ENCODE results near the gene REXO4. TPM values are rescaled to one million over a fixed set of nuclear protein-coding genes. Genes with fewer than 3 reads are reported as not detected.

Gene REXO4
- total and polyA plus RNA-seq, 2 donors (not counting 3 experiments of a cell fraction or from before 2014, with no cell fraction given), result 19.5 to 29.5 TPM

GRCh38 chr9:133457233-133457632 is 39.4 kb upstream of the REXO4 start:
- Histone ChIP-seq H3K27ac (ENCODE audit: insufficient read depth, low read depth, low read length) (no peak overlapping the region), H3K9me1 (replicated peaks; ENCODE audit: control insufficient read depth, extremely low read depth, insufficient read depth, low read length) (no peaks in the 10 kb centered on the region), H3K27me3 (ENCODE audit: control insufficient read depth in 2 of 2, insufficient read depth in 2 of 2, low read length in 2 of 2) (no peaks in the 10 kb centered on the region), H3K9ac (replicated peaks; ENCODE audit: extremely low read depth, insufficient read depth, low read length) (no peak overlapping the region), H3K36me3 (ENCODE audit: control insufficient read depth in 2 of 2, extremely low read depth in 1 of 2, insufficient read depth in 2 of 2, low read length in 2 of 2) (no peaks in the 10 kb centered on the region), H3K4me3 (replicated peaks in 1 of 3; ENCODE audit: insufficient read depth in 1 of 3, low read depth in 1 of 3, low read length in 3 of 3) (no peak overlapping the region), H2AFZ (ENCODE audit: low read depth, low read length) (no peak overlapping the region), H3K4me1 (ENCODE audit: control insufficient read depth, extremely low read depth, insufficient read depth, low read length) (peaks cover 9% of the 10 kb centered on the region), H3K9me3 (replicated peaks; ENCODE audit: control insufficient read depth, insufficient read depth, low read length) (no peaks in the 10 kb centered on the region), H3K4me2 (ENCODE audit: insufficient read depth, low read length) (no peak overlapping the region), H3K79me2 (ENCODE audit: control insufficient read depth, insufficient read depth, low read length) (no peaks in the 10 kb centered on the region), H4K20me1 (replicated peaks; ENCODE audit: control insufficient read depth, extremely low read depth, insufficient read depth, low read length) (no peaks in the 10 kb centered on the region)
- intact Hi-C loops (cut with micrococcal nuclease), result no loop called here
- DNase-seq (ENCODE audit: low read depth, low spot score), result no peak
- ChIA-PET CTCF (interaction anchor here (1.6 kb wide), 1 partner anchor 12 kb away, joined by 3 read pairs; no protein-coding TSS in a partner anchor), POLR2A (no interaction called here)
- FAIRE-seq, result no peak
- no peak for TF ChIP-seq CTCF (IDR thresholded peaks at IDR 0.05; ENCODE audit: extremely low read depth in 1 of 2, insufficient read depth in 1 of 2, low read depth in 1 of 2, low read length in 2 of 2)
- TF ChIP-seq POLR2A (IDR thresholded peaks at IDR 0.05; ENCODE audit: low read depth, low read length), result no peak
- no peak for TF ChIP-seq JUN (IDR thresholded peaks at IDR 0.05; ENCODE audit: borderline replicate concordance, insufficient read depth, insufficient read length, low read depth)
- no peak for TF ChIP-seq EZH2 (IDR thresholded peaks at IDR 0.05; ENCODE audit: borderline replicate concordance, low read depth, low read length, severe bottlenecking)
- TF ChIP-seq MAX (IDR thresholded peaks at IDR 0.05; ENCODE audit: insufficient read depth, insufficient read length), result no peak
- TF ChIP-seq POLR2AphosphoS5 (IDR thresholded peaks at IDR 0.05; ENCODE audit: insufficient read depth, low read depth, low read length), result no peak
- TF ChIP-seq MYC (IDR thresholded peaks at IDR 0.05; ENCODE audit: low read depth, low read length), result no peak
- TF ChIP-seq GATA2 (IDR thresholded peaks at IDR 0.05; ENCODE audit: insufficient read depth, insufficient read length, low read depth, low read length), result no peak
- no peak for TF ChIP-seq FOS (IDR thresholded peaks at IDR 0.05; ENCODE audit: borderline replicate concordance, insufficient read depth, low read length)
- no TSS peak for BruUV-seq (replicated peaks)
- dilution Hi-C loops (cut with MboI; ENCODE audit: extremely low pct_ligation_motif_present, low sequenced_read_pairs), result no loop called here

All from endothelial cell of umbilical vein (primary cell).